ENCODE measurements around the gene OR2F1. TPM values are rescaled to one million over a fixed set of nuclear protein-coding genes. Genes with fewer than 3 reads are reported as not detected.

OR2F1 gene
- polyA plus RNA-seq, 2 of the 4 experiments (the other 2 are of a cell fraction), result not detected

DNA sequence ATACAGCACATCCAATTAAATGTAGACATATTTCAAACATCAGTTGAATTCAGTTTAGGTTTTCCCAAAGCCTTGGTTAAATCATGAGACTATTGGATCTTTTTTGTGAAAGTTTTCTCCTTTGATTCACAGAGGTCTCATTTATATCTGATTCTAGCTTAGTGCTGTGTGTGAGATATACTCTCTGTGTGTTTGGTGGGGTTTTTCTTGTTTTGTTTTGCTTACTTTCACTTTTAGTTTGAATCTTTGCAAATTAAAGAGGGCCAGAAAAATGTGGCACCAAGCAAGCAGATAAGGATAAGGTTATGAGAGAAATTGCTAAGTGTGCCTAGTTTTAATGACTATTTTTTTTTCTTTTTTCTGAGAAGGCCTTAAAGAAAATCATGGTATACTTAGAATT, 32.9 kb downstream of the OR2F1 start:
- Histone ChIP-seq H3K4me3 (no peak overlapping the region), H3K9me3 (0 out of 3 replicates have a peak, but pooled peaks cover 5% of the 10 kb centered on the region), H3K27ac (no peak overlapping the region), H3K4me1 (no peaks in the 10 kb centered on the region), H3K4me2 (no peak overlapping the region)
- DNase-seq (ENCODE audit: low read depth in 1 of 2, low spot score in 1 of 2) (no peak), ATAC-seq (no peak), FAIRE-seq (no peak)
- TF ChIP-seq EHF (CRISPR knock-in tag; IDR thresholded peaks at IDR 0.05) (no peak), RFX5 (IDR thresholded peaks at IDR 0.05) (no peak), PHF8 (IDR thresholded peaks at IDR 0.05; ENCODE audit: borderline replicate concordance, low read depth) (no peak), RNF2 (IDR thresholded peaks at IDR 0.05; ENCODE audit: borderline replicate concordance, low read depth) (no peak), TP53 (CRISPR knock-in tag; IDR thresholded peaks at IDR 0.05) (no peak), KDM5A (IDR thresholded peaks at IDR 0.05) (no peak), CBX2 (IDR thresholded peaks at IDR 0.05; ENCODE audit: borderline replicate concordance, low read depth) (no peak), HDAC2 (IDR thresholded peaks at IDR 0.05) (no peak), RAD21 (conservative IDR thresholded peaks at IDR 0.05 in 1 of 2, IDR thresholded peaks at IDR 0.05 in 1 of 2) (no peak), HOXB5 (CRISPR knock-in tag; IDR thresholded peaks at IDR 0.05) (no peak), CHD2 (IDR thresholded peaks at IDR 0.05; ENCODE audit: low read length, partially characterized antibody) (no peak), POLR2AphosphoS2 (conservative IDR thresholded peaks at IDR 0.05; ENCODE audit: low read length) (no peak), RCOR1 (IDR thresholded peaks at IDR 0.05; ENCODE audit: low read depth, low read length) (no peak), MAFK (IDR thresholded peaks at IDR 0.05; ENCODE audit: partially characterized antibody) (no peak)
- TF ChIP-seq, protein P1, sequence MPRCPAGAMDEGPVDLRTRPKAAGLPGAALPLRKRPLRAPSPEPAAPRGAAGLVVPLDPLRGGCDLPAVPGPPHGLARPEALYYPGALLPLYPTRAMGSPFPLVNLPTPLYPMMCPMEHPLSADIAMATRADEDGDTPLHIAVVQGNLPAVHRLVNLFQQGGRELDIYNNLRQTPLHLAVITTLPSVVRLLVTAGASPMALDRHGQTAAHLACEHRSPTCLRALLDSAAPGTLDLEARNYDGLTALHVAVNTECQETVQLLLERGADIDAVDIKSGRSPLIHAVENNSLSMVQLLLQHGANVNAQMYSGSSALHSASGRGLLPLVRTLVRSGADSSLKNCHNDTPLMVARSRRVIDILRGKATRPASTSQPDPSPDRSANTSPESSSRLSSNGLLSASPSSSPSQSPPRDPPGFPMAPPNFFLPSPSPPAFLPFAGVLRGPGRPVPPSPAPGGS (IDR thresholded peaks at IDR 0.05), result no peak
- TF ChIP-seq, protein P2, sequence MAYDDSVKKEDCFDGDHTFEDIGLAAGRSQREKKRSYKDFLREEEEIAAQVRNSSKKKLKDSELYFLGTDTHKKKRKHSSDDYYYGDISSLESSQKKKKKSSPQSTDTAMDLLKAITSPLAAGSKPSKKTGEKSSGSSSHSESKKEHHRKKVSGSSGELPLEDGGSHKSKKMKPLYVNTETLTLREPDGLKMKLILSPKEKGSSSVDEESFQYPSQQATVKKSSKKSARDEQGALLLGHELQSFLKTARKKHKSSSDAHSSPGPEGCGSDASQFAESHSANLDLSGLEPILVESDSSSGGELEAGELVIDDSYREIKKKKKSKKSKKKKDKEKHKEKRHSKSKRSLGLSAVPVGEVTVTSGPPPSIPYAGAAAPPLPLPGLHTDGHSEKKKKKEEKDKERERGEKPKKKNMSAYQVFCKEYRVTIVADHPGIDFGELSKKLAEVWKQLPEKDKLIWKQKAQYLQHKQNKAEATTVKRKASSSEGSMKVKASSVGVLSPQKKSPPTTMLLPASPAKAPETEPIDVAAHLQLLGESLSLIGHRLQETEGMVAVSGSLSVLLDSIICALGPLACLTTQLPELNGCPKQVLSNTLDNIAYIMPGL (CRISPR knock-in tag; IDR thresholded peaks at IDR 0.05; ENCODE audit: borderline replicate concordance), result no peak
- POLR2A ChIA-PET, result no interaction called here
- CTCF ChIA-PET, result no interaction called here

DNA sequence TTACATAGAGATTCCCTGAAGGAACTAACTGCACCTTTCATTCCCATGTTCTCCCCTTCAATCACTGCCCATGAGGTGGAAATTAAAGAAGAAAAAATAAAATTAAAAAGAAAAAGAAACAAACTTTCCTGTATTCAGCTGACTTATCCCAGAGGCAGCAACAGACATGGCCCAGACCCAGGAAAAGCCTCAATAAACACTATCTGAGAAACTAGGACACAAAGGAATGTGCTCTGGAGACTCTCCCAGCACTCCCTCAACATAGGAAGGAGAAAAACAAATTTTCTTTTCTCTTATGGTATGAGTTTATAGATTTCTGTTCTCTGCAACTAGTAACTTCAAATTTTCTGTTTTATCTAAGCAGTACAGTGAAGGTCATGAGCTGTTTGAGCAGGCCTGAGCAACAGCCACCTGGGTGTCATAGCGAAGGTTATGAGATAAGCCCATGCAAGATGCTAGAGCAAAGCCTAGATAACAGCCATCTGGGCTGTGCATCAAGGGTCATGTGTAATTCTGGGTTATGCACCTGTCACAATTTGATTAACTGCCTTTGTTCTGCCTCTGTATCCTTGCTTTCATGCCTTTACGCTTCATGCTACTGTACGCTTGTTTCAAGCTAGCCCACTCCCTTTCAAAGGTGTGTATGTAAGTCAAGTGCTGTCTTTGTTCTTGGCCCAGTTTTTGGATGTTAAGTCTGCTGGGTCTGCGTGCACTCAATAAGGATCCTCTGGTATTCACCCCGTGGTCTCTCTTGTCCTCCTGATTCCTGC, 34.5 kb downstream of the OR2F1 start:
- DNase-seq (ENCODE audit: low read depth in 1 of 2, low spot score in 1 of 2) (no peak), FAIRE-seq (no peak), ATAC-seq (no peak)
- 0 out of 3 replicates have a peak, but pooled peaks cover 5% of the 10 kb centered on the region for H3K9me3 ChIP-seq
- ChIA-PET POLR2A (no interaction called here), CTCF (no interaction called here)
- H3K4me2 ChIP-seq, result no peak overlapping the region
- no peak for TF ChIP-seq TP53 (CRISPR knock-in tag; IDR thresholded peaks at IDR 0.05)
- TF ChIP-seq, protein P3, sequence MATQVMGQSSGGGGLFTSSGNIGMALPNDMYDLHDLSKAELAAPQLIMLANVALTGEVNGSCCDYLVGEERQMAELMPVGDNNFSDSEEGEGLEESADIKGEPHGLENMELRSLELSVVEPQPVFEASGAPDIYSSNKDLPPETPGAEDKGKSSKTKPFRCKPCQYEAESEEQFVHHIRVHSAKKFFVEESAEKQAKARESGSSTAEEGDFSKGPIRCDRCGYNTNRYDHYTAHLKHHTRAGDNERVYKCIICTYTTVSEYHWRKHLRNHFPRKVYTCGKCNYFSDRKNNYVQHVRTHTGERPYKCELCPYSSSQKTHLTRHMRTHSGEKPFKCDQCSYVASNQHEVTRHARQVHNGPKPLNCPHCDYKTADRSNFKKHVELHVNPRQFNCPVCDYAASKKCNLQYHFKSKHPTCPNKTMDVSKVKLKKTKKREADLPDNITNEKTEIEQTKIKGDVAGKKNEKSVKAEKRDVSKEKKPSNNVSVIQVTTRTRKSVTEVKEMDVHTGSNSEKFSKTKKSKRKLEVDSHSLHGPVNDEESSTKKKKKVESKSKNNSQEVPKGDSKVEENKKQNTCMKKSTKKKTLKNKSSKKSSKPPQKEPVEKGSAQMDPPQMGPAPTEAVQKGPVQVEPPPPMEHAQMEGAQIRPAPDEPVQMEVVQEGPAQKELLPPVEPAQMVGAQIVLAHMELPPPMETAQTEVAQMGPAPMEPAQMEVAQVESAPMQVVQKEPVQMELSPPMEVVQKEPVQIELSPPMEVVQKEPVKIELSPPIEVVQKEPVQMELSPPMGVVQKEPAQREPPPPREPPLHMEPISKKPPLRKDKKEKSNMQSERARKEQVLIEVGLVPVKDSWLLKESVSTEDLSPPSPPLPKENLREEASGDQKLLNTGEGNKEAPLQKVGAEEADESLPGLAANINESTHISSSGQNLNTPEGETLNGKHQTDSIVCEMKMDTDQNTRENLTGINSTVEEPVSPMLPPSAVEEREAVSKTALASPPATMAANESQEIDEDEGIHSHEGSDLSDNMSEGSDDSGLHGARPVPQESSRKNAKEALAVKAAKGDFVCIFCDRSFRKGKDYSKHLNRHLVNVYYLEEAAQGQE (IDR thresholded peaks at IDR 0.05), result no peak
- no peak overlapping the region for H3K27ac ChIP-seq
- H3K4me1 ChIP-seq, result no peaks in the 10 kb centered on the region
- WGBS (ENCODE audit: missing lambda C conversion rate), result 53% methylated on average over 5 of the region's 5 CpGs
- H3K4me3 ChIP-seq, result no peak overlapping the region
